ENCODE results near the gene TIMM10.

TIMM10 gene

GRCh38 chr11:57504511-57504910 is 26.0 kb downstream of the TIMM10 start:
- no peak for DNase-seq (ENCODE audit: low read depth in 2 of 2)

GRCh38 chr11:57502870-57503269 is 27.7 kb downstream of the TIMM10 start:
- no peak for DNase-seq (ENCODE audit: low read depth in 2 of 2)

DNA sequence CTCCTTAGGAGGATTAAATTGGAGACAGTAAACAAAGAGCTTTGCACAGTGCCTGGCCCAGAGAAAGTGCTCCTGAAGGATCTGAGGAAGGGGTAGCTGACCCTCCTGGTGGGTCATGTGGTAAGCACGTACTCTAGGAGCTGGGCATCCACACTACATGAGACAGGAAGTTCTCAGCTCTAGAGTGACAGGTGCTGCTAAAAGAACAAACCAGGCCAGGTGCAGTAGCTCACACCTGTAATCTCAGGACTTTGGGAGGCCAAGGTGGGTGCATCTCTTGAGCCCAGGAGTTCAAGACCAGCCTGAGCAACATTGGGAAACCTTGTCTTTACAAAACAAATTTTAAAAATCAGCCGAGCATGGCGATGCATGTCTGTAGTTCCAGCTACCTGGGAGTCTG is 28.2 kb downstream of the TIMM10 start:
- no peak for DNase-seq (ENCODE audit: low read depth in 2 of 2)

DNA sequence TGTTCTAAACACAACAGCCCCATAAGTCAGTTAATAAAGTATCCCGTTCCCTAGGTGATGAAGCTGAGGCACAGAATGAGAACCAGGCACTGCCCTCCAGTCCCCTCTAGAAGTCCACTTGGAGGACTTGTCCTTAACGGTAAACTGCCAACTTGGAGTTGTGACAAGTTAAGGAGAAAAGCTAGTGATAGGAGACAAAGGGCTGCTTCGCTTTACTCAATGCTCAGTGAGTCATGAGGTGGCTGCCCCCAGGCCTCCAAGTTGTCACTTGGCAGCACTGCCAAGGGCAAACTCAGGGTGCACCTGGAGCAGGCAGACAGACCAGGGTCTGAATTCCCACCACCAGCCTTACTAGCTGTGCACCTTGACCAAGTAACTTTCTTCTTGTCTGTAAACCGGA is 28.6 kb downstream of the TIMM10 start:
- DNase-seq (ENCODE audit: low read depth in 2 of 2), result no peak

DNA sequence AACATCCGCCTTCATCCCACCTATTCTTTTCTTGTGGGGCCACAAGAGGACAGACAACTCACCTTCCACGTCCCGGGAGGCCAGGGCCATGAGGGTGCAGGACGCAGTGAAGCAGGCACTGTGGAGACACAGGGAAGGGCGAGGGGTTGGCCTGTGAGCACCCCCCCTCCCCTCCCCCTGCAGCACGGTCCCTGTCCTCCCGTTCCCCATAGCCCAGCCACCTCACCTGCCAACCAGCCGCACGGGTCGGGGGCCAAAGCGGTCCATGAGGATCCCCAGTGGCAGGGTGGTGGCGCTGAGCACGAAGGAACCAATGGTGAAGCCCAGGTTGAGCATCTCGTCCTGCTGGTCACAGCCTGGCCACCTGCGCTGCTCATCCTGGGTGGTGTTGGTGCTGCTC is 29.6 kb downstream of the TIMM10 start:
- DNase-seq (ENCODE audit: low read depth in 2 of 2), result no peak

DNA sequence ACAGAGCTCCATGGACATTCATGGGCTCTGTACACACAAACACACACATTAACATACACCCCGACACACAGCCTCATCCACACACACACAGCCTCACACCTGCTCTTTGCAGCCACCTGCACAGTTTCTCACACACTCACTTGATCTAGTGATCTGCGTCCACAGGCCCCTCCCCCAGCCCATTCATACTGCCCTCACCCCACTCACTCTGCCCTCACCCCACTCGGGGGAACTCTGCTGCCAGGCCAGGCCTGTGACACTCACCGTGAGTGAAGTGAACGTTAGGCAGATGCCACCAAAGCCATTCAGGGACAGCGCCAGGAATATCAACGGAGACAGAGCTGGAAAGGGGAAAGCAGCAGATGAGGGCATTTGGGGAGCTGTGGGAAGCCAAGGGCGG is 30.0 kb downstream of the TIMM10 start:
- no peak for DNase-seq (ENCODE audit: low read depth in 2 of 2)

- DNase-seq (ENCODE audit: low read depth in 2 of 2), result no peak
Observed at GRCh38 chr11:57499983-57500461, 30.5 kb downstream of the TIMM10 start.

GRCh38 chr11:57499413-57499982 is 31.1 kb downstream of the TIMM10 start:
- DNase-seq (ENCODE audit: low read depth in 2 of 2), result peak; percentile 41 to 50

- no peak for DNase-seq (ENCODE audit: low read depth in 2 of 2)
Observed at GRCh38 chr11:57498540-57498939, 32.0 kb downstream of the TIMM10 start.

DNA sequence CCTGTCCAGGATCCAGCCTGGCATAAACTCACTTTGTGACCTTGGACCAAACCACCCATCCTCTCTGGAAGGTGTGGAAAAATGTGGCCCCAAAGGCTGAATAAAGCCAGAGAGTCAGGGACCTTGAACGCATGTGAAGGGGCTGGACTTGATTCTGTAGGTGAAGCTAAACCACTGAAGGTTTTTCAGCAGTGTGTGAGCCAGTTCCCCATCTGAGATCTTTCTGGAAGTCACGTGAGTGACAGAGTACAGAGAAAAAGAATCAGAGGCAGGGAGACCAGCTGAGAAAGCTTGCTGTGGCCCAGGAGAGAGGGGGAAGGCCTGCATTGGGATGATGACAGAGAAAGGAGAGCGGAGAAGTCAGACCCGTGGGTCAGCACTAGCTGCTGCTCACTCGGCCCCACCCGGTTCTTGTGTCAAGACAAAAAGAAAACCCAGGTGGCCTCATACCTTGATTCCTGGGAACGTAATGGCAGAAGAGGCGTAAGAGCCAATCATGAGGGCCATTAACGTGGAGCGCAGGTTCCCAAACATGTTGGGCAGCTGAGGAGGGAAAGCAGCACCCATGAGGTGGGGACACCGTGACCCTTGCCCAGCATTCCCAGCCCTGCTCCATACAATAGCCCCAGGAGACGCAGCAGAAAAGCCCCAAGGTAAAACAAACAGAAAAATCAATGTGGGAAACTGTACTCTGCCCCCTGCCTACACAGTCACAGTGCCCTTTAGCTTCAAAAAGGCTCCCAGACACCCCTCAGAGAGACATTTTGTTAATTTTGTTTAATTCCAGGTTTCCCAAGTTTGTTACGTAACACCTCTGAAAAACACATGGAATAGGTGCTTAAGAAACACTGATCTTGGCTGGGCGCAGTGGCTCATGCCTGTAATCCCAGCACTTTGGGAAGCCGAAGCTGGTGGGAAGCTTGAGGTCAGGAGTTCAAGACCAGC is 33.0 kb downstream of the TIMM10 start:
- no peak for DNase-seq (ENCODE audit: low read depth in 2 of 2)

- DNase-seq (ENCODE audit: low read depth in 2 of 2), result no peak
Observed at GRCh38 chr11:57496109-57496820, 34.3 kb downstream of the TIMM10 start.

DNA sequence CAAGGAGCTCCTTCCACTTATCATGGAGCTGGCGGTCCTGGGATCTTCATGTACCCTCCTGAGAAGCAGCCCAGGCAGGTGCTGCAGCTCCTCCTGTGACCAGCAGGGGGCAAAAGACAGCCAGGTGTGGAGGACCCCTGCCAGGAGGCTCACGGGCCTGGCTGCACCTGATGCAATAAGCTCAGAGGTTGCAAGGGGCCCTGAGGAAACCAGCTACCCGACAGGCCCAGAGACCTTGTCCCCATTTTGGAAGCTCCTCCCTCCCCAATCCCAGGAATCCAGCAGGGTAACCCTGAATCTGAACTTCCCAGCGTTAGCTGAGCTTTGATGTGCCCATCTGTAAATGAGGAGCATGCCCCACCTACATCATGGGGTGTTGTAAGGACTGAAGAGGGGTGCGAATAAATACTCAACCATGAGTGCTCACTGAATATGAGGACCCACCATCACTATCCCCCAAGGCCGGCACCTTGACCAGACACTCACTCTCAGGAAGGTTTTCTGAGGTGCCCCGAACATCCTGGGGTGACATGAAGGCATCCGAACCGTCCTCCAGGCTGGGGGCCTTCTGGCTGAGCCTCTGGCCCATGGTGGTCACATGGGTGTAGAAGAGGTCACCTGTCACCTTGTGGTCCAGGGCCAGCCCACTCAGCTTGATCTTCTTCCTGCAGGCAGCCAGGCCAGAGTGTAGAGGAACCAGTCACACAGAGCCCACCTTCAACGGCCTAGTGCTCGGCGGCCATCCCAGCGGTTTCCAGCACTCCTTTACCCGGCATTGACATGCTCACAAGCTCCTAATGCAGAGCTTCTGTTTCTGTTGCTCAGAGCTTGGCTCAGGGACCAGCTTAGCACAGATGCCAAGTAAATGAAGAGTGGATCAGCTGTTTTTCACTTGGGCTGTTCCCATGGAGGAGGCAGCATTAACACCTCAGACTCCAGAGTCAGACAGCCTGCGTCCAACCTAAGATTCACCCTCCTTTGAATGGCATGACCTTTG is 36.7 kb downstream of the TIMM10 start:
- DNase-seq (ENCODE audit: low read depth in 2 of 2), result peak; percentile 59 to 65

DNA sequence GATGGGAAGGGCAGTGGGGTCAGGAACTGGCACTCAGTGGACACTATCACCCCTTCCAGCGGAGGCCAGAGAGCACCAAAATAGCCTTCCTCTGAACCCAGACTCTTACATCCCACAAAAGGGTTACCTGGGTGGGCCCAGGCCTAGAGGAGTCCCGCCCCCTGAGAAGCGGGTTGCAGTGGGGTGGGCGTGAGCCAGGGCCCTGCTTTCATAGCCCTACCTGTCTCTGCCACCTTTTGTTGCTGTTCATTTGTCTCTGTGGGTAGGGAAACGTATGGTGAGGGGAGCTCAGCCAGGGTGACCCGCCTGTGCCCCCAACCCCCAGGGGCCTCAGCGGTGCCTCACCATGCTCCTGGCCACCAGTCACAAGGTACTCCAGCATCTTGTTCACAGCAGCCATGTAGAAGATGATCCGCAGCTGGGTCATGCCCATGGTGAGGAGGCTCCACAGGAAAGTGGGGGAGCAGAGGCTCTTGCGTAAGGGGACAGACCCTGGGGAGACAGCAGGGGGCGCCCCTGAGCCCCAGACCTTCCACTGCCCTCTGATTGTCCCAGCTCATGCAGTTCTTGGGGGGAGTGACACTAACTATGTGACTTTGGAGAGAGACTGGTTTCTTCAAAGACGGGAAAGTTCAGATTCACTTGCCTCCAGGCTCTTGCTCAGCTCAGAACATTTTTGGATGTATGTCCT is 39.0 kb downstream of the TIMM10 start:
- DNase-seq (ENCODE audit: low read depth in 2 of 2), result peak; percentile 37 to 51

DNA sequence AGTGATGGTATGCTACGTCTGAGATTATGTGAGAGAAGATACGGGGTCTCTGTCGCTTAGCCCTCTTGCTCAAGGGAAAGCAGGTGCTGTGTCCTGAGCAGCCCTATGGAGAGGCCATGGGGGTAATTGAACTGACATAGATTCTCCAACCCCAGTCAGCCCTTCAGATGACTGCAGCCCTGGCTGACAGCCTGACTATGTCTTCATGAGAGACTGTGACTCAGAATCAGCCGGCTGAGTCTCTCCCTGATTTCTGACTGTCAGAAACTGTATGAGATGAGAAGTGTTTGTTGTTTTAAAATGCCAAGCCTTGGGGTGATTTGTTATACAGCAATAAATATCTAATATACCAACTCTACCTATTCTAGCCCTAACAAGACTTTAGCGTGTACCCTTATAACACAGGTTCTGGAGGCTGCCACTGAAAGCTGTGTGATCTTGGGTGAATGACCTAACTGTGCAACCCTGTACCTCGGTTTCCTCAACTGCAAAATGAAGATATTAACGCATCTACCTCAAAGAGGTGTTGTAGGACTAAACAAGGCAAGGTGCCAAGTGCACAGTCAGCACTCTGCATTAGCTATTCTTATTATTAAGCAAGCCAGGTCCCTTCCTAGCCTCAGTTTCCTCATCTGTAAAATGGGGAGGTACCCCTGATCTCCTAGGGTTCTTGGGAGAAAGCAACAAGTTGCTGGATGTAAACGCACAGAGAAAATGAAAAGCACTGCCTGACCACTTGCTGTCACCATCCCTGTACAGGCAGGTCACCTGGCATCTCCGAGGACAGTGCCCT is 39.9 kb downstream of the TIMM10 start:
- no peak for DNase-seq (ENCODE audit: low read depth in 2 of 2)

DNA sequence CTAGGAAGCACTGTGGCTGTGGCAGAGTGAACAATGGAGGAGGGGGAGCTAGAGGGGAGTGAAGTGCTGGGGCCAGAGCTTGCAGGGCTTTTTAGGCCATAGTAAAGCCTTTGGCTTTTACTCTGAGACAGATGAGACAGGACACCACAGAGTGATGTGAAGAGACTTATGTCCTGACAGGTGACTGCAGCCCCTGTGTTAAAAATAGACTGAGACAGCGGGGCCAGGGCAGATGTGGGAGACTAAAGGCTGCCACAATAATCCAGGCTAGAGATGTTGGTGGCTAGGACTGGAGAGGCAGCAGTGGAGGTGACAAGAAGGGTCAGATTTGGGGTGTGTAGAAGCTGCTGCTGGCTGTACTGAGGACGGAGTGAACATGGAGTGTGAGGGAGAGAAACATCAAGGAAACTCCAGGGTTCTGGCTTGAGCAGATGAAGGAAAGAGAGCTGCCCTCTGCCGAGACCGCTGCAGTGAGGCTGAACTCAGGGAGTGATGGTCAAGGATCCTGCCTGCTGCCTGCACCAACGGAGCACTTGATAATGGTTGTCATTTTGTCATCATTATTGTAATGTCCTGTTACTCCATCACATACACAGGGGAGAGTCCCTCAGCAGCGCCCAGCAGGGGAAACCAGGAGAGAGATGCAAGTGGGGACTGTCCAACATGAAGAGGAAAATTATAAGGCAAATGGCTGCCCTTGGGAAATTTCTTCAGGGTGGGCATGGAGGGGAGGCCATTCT is 42.5 kb downstream of the TIMM10 start:
- no peak for DNase-seq (ENCODE audit: low read depth in 2 of 2)

DNA sequence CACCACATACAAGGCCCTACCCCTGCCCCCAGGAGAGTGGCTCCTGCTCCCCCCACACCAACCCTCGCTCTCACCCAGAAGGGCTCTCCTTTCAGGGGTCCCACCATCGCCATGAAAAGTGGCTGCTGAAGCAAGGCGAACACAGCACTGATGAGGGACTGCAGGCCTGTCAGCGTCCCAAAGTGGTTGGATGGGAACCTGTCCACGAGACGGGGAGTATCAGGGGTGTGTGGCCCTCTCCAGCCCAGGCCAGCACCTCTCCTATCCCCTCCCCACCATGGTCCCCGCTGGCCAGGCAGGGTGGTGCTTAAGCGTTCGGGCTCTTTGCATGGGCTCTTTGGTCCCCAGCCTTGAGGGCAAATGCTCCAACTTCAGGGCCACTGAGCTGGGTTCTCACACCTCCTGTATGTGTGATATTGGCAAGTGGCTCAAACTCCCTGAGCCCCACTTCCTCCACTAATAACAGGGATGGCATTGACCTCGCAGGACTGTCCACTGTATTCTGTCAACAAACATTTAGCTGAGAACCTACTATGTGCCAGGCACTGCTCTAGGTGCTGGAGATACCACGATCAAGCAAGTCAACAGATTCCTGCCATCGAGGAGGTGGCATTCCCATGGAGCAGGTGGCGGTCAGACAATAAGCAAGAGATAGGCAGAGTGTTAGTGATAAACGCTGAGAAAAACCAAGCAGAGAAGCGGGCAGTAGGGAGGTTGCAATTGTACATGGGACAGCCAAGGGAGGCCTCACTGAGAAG is 43.4 kb downstream of the TIMM10 start:
- no peak for DNase-seq (ENCODE audit: low read depth in 2 of 2)

DNA sequence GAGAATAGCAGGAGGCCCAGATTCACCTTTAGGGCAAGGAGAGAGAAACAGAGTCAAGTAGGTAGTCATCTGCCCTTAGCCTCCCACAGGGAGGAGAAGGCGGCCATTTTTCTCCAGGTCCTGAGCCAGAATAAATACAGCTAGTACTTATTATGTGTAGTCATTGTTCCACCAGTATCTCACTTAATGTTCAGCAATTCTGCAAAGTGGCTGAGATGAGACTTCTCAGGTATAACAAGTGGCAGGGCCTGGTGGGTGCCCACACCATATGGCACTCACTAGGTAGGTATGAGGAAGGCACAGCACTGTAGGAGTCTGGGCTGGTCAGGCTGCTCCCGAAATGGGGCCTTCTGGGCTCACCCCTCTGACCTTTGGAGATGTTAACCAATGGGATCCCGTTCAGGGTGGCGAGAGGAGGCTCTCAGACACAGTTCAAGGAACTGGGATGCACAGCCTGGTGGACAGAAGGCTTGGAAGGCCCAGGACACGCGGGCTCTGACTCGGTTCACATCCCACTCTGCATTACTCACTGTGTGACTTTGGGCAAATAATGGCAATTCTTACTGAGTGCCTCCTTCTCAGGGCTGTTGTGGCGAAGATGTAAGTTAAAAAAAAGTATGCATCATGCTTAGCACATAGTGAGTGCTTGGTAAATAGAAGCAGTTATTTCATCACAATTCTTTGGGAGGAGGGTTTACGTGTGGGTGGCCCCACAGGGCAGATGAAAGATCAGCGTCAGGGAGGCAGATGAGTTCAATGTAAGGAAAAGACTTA is 45.1 kb downstream of the TIMM10 start:
- DNase-seq (ENCODE audit: low read depth in 2 of 2), result no peak

Data from stimulated activated CD8-positive, alpha-beta memory T cell treated with anti-CD3 and anti-CD28 coated beads, Interleukin-15, amount 100 ng/mL, for 48 hours (primary cell).